ENCODE results near the gene ELANE.

DNA sequence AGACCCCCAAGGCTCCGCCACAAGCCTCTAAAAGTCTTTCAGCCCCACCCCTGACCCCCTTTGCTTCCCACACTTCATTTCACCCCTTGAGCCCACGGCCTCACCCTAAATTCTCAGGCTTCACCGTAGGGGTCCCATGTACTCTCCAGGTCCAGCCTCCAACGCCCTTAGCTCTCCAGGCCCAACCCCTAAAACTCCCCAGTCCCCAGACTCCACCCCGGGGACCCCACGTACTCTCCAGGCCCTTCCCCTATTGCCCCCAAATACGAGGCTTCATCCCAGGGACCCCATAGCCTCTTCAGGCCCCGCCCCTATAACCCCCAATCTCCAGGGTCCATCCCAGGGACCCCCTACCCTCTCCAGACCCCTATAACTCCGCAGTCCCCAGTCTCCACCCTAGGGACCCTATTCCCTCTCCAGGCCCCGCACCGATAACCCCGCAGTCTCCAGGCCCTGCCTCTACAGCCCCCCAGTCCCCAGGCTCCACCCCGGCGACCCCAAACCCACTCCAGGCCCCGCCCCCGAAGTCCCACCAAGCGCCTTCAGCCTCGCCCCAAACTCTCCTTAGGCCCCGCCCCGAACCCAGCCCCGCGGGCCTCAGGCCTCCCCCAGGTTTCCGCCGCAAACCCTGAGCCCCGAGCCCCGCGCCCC lies 40.3 kb downstream of the ELANE start:
- no peak for TF ChIP-seq EZH2phosphoT487 (IDR thresholded peaks at IDR 0.05; ENCODE audit: borderline replicate concordance, low read depth, low read length)
- TF ChIP-seq, protein P1, sequence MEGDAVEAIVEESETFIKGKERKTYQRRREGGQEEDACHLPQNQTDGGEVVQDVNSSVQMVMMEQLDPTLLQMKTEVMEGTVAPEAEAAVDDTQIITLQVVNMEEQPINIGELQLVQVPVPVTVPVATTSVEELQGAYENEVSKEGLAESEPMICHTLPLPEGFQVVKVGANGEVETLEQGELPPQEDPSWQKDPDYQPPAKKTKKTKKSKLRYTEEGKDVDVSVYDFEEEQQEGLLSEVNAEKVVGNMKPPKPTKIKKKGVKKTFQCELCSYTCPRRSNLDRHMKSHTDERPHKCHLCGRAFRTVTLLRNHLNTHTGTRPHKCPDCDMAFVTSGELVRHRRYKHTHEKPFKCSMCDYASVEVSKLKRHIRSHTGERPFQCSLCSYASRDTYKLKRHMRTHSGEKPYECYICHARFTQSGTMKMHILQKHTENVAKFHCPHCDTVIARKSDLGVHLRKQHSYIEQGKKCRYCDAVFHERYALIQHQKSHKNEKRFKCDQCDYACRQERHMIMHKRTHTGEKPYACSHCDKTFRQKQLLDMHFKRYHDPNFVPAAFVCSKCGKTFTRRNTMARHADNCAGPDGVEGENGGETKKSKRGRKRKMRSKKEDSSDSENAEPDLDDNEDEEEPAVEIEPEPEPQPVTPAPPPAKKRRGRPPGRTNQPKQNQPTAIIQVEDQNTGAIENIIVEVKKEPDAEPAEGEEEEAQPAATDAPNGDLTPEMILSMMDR (conservative IDR thresholded peaks at IDR 0.05; ENCODE audit: low read length): no peak

Measured in OCI-LY7 (cell line).